Measurements from ENCODE around the gene PSORS1C2.

DNA sequence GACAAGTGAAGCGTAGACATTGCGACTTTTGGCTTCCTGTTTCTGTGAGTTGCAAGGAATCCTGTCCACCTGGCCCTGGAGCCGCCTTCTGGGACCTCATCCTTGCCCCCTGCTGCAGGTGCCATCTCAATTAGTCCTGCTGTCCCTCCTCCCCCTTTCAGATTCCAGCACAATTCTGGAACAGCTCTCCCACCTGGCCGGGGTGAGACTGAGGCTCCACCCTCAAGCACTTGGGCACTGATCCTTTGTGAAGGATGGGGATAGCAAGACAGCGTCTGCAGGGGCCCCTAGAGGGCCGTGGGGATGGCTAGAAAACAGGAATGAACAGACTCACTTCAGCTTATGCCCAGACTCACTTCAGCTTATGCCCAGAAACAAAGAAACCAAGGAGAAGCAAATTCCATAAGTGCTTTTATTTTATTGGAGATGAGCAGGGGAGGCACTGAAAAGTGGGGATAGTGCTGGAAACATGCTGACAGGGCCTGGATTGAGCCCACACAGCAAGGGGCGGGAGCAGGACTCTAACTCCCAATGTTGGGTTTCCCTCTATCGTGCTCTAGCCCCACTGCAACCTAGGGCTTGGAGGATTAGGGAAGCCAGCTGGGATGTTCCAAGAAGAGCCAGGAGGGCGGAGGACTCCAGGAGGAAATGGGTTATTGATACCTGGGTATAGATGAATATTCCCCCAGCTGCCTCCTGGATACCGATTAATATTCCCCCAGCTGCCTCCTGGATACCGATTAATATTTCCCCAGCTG, 27.9 kb downstream of the PSORS1C2 start:
- TF ChIP-seq, protein P1, sequence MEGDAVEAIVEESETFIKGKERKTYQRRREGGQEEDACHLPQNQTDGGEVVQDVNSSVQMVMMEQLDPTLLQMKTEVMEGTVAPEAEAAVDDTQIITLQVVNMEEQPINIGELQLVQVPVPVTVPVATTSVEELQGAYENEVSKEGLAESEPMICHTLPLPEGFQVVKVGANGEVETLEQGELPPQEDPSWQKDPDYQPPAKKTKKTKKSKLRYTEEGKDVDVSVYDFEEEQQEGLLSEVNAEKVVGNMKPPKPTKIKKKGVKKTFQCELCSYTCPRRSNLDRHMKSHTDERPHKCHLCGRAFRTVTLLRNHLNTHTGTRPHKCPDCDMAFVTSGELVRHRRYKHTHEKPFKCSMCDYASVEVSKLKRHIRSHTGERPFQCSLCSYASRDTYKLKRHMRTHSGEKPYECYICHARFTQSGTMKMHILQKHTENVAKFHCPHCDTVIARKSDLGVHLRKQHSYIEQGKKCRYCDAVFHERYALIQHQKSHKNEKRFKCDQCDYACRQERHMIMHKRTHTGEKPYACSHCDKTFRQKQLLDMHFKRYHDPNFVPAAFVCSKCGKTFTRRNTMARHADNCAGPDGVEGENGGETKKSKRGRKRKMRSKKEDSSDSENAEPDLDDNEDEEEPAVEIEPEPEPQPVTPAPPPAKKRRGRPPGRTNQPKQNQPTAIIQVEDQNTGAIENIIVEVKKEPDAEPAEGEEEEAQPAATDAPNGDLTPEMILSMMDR (optimal IDR thresholded peaks at IDR 0.05 in 1 of 3, IDR thresholded peaks at IDR 0.05 in 1 of 3, conservative IDR thresholded peaks at IDR 0.05 in 1 of 3; ENCODE audit: extremely low read depth in 1 of 3, insufficient read depth in 2 of 3, low read length in 3 of 3): no peak
- no peak for TF ChIP-seq EZH2 (IDR thresholded peaks at IDR 0.05; ENCODE audit: low read length)

All from keratinocyte (primary cell).